ENCODE results near the gene C1orf159.

DNA sequence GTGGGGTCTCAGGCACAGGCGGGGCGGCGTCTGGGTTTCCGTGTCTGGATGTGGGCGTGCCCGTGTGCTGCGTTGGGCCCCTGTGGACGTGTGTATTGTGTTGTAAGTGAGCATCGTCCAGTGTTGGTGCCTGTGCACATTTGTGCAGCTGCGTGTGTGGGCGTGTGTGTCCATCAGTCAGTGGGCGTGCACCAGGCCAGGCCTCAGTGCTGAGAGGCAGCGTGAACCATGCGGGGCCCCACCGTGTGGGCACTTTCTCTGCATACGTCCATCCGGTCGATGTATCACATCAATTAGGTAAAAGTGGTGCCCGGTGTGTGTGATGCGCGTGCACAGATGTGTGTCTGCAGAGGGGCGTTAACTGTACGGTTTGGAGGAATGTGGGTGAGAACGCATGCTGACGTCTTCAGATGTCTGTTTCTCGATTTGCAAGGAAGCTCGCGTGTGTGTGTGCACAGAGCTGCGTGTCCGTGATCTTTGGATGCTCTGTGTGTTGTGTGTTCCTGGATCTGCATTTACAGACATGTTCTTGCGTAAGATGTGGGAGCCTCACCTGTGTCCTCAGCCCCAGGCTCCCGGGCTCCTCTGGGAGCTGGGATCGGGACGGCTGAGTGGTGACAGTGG lies 71.3 kb downstream of the C1orf159 start:
- TF ChIP-seq POLR2A (IDR thresholded peaks at IDR 0.05) (no peak), CTCF (IDR thresholded peaks at IDR 0.05) (no peak)
